PC-9 (cell line): ENCODE results near the gene GUCY2C. TPM values are rescaled to one million over a fixed set of nuclear protein-coding genes. Genes with fewer than 3 reads are reported as not detected.

ENCODE experiments used
- BruUV-seq: library from RNA; stranded (reverse); fragments of 400-500 nt; replicated peaks from 2 replicates; lab custom pipeline; 2021; lab: Mats Ljungman, UMichigan
- CTCF ChIA-PET: fragments of 300-600 bp; sonication (Branson Sonifier 250); formaldehyde crosslinking; loops from one replicate; lab custom pipeline; 2022; ENCODE audit warnings: antibody characterized with exemption; lab: Charles Lee
- POLR2A ChIA-PET: fragments of 300-600 bp; sonication (Branson Sonifier 250); formaldehyde crosslinking; loops from one replicate; lab custom pipeline; 2022; ENCODE audit warnings: antibody characterized with exemption; ENCODE audit not compliant: unreplicated experiment; lab: Charles Lee
- DNase-seq, 2 experiments: peaks; one replicate each; pipeline versions ENCODE4 v3.0.0 to v3.0.0-alpha.2; 2015 to 2022; ENCODE audit warnings: mixed read lengths in 1 of 2
- H2AFZ ChIP-seq: fragments of 200-600 bp; sonication (generic); 2 replicates; pipeline ENCODE4 v1.8.1; 2017; ENCODE audit warnings: antibody characterized with exemption
- H3F3A ChIP-seq: fragments of 200-600 bp; sonication (generic); 2 replicates; pipeline ENCODE4 v1.8.1; 2017; ENCODE audit warnings: antibody characterized with exemption, mild to moderate bottlenecking, low read depth; ENCODE audit not compliant: insufficient read depth
- H3K27ac ChIP-seq: fragments of 200-600 bp; sonication (generic); 2 replicates; pipeline ENCODE4 v1.6.1; 2016; ENCODE audit warnings: mixed run types
- H3K27me3 ChIP-seq: fragments of 200-600 bp; sonication (generic); 2 replicates; pipeline ENCODE4 v1.6.1; 2016; ENCODE audit warnings: low read depth, mixed run types; ENCODE audit not compliant: insufficient read depth
- H3K36me3 ChIP-seq: fragments of 200-600 bp; sonication (generic); 2 replicates; pipeline ENCODE4 v1.6.1; 2016; ENCODE audit warnings: low read depth, mixed run types
- H3K4me1 ChIP-seq: fragments of 200-600 bp; sonication (generic); replicated peaks from 2 replicates; pipeline ENCODE4 v1.6.1; 2016; ENCODE audit warnings: mixed run types; ENCODE audit not compliant: insufficient read depth
- H3K4me2 ChIP-seq: fragments of 200-600 bp; sonication (generic); 2 replicates; pipeline ENCODE4 v1.6.1; 2017; ENCODE audit warnings: mixed run types
- H3K4me3 ChIP-seq: fragments of 200-600 bp; sonication (generic); 2 replicates; pipeline ENCODE4 v1.6.1; 2016; ENCODE audit warnings: mixed run types
- H3K79me2 ChIP-seq: fragments of 200-600 bp; sonication (generic); 2 replicates; pipeline ENCODE4 v1.6.1; 2017; ENCODE audit warnings: low read depth, mixed run types
- H3K9me2 ChIP-seq: fragments of 200-600 bp; sonication (generic); 2 replicates; pipeline ENCODE4 v1.8.1; 2017; ENCODE audit warnings: mild to moderate bottlenecking; ENCODE audit not compliant: insufficient read depth
- H3K9me3 ChIP-seq: fragments of 200-600 bp; sonication (generic); 2 replicates; pipeline ENCODE4 v1.8.1; 2016; ENCODE audit warnings: low read depth; ENCODE audit not compliant: insufficient read depth
- H4K20me1 ChIP-seq: fragments of 200-600 bp; sonication (generic); 2 replicates; pipeline ENCODE4 v1.8.1; 2017; ENCODE audit not compliant: insufficient read depth
- CTCF ChIP-seq: fragments of 200-600 bp; sonication (generic); conservative IDR thresholded peaks from 2 replicates; pipeline ENCODE4 v1.6.1; 2017; ENCODE audit warnings: mixed run types, antibody characterized with exemption, mild to moderate bottlenecking, moderate library complexity
- EZH2 ChIP-seq: fragments of 200-600 bp; sonication (generic); IDR thresholded peaks from 2 replicates; pipeline ENCODE4 v1.8.0; 2017; ENCODE audit warnings: antibody characterized with exemption, low read depth
- intact Hi-C: fragments of 100-400 bp; cut with micrococcal nuclease; formaldehyde crosslinking; loops from one replicate; pipeline ENCODE4 v1.10.0; 2022; ENCODE audit not compliant: unreplicated experiment
- total RNA-seq: library from RNA; stranded (reverse); gene quantifications from 2 replicates; pipeline ENCODE4 v1.2.3, GENCODE V29; 2021

Gene GUCY2C
- total RNA-seq, 1 experiment from 2014 or later = not detected

- Histone ChIP-seq H3F3A (no peaks in the 10 kb centered on the region), H3K4me3 (no peak overlapping the region), H3K4me1 (no peaks in the 10 kb centered on the region), H3K4me2 (no peak overlapping the region), H3K9me3 (no peaks in the 10 kb centered on the region), H2AFZ (no peak overlapping the region), H3K9me2 (no peaks in the 10 kb centered on the region), H3K36me3 (no peaks in the 10 kb centered on the region), H4K20me1 (no peaks in the 10 kb centered on the region), H3K27me3 (no peaks in the 10 kb centered on the region), H3K79me2 (no peaks in the 10 kb centered on the region), H3K27ac (no peak overlapping the region)
- DNase-seq = no peak
- no peak for TF ChIP-seq CTCF
- TF ChIP-seq EZH2 = no peak
- ChIA-PET POLR2A (interaction anchor here (0.6 kb wide), 1 partner anchor 23 kb away, joined by 6 read pairs; no protein-coding TSS in a partner anchor), CTCF (no interaction called here)
- intact Hi-C loops = loop anchor here (5.0 kb wide), 1 partner anchor 296 kb away; the partner anchor contains the start of gene ATF7IP
- no TSS peak for BruUV-seq
These were observed 33.4 kb downstream of the GUCY2C start for GRCh38 chr12:14663002-14663401.

- Histone ChIP-seq H3K9me2 (no peaks in the 10 kb centered on the region), H3K27me3 (no peaks in the 10 kb centered on the region), H4K20me1 (no peaks in the 10 kb centered on the region), H3K9me3 (no peaks in the 10 kb centered on the region), H3K36me3 (no peaks in the 10 kb centered on the region), H3F3A (no peaks in the 10 kb centered on the region), H3K4me3 (no peak overlapping the region), H3K4me2 (no peak overlapping the region), H3K79me2 (no peaks in the 10 kb centered on the region), H3K4me1 (no peaks in the 10 kb centered on the region), H3K27ac (no peak overlapping the region), H2AFZ (no peak overlapping the region)
- intact Hi-C loops = no loop called here
- BruUV-seq = no TSS peak
- ChIA-PET CTCF (no interaction called here), POLR2A (interaction anchor here (0.7 kb wide), 1 partner anchor 149 kb away, joined by 3 read pairs; no protein-coding TSS in a partner anchor)
- no peak for DNase-seq
- TF ChIP-seq CTCF (no peak), EZH2 (no peak)
These were observed 39.6 kb downstream of the GUCY2C start for GRCh38 chr12:14656846-14657245.

DNA sequence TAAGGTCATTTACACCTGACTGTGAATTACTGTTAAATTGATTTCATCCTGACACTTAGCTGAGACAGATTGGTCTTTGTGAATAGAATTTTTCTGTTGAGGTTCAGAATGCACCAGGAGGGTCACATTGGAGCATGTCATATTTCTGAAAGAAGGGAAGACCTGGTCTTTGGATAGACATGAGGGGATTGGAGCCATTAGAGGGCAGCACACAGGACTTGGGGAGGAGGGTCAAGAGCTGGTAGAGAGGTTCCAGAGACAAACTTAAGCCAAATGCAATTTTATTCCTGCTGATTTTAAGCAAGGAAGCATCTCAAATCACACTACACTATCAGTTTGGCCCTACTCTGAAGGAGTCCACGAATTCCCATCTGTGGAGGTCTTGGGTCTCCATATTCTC, 41.1 kb downstream of the GUCY2C start:
- Histone ChIP-seq H3K9me2 (no peaks in the 10 kb centered on the region), H3K4me3 (no peak overlapping the region), H2AFZ (no peak overlapping the region), H3K27me3 (no peaks in the 10 kb centered on the region), H3K9me3 (no peaks in the 10 kb centered on the region), H3K36me3 (no peaks in the 10 kb centered on the region), H3K79me2 (no peaks in the 10 kb centered on the region), H4K20me1 (no peaks in the 10 kb centered on the region), H3K4me2 (no peak overlapping the region), H3F3A (no peaks in the 10 kb centered on the region), H3K4me1 (no peaks in the 10 kb centered on the region), H3K27ac (no peak overlapping the region)
- no peak for TF ChIP-seq CTCF
- no peak for TF ChIP-seq EZH2
- CTCF ChIA-PET = interaction anchor here (0.5 kb wide), 1 partner anchor 417 kb away, joined by 4 read pairs; no protein-coding TSS in a partner anchor
- intact Hi-C loops = no loop called here
- POLR2A ChIA-PET = no interaction called here
- BruUV-seq = no TSS peak
- DNase-seq = no peak
